GM21737 (cell line): ENCODE data around the gene HACD2.

Source experiments
- ATAC-seq: cut with Tn5 transposase; IDR thresholded peaks from one replicate; pipeline ENCODE4 v1.9.1; 2021; ENCODE audit warnings: mild to moderate bottlenecking, moderate library complexity; ENCODE audit not compliant: unreplicated experiment

Gene HACD2

GRCh38 chr3:123486460-123486859 is 98.4 kb downstream of the HACD2 start:
- no peak for ATAC-seq

- no peak for ATAC-seq
Measured at GRCh38 chr3:123485551-123485950, 99.3 kb downstream of the HACD2 start.

GRCh38 chr3:123483146-123483545 is 101.7 kb downstream of the HACD2 start:
- ATAC-seq: no peak

- no peak for ATAC-seq
Measured at GRCh38 chr3:123481722-123482457, 103.0 kb downstream of the HACD2 start.

- no peak for ATAC-seq
Measured at GRCh38 chr3:123481071-123481470, 103.8 kb downstream of the HACD2 start.

- no peak for ATAC-seq
Measured at GRCh38 chr3:123480428-123480827, 104.4 kb downstream of the HACD2 start.

- no peak for ATAC-seq
Measured at GRCh38 chr3:123479891-123480290, 105.0 kb downstream of the HACD2 start.

- ATAC-seq: no peak
Measured at GRCh38 chr3:123478314-123478713, 106.5 kb downstream of the HACD2 start.

GRCh38 chr3:123476967-123477750 is 107.7 kb downstream of the HACD2 start:
- ATAC-seq: no peak

- ATAC-seq: no peak
Measured at GRCh38 chr3:123475786-123476185, 109.1 kb downstream of the HACD2 start.

- ATAC-seq: no peak
Measured at GRCh38 chr3:123471106-123471505, 113.7 kb downstream of the HACD2 start.

- no peak for ATAC-seq
Measured at GRCh38 chr3:123469323-123469995, 115.4 kb downstream of the HACD2 start.

GRCh38 chr3:123467046-123467445 is 117.8 kb downstream of the HACD2 start:
- ATAC-seq: no peak

- no peak for ATAC-seq
Measured at GRCh38 chr3:123464211-123464610, 120.6 kb downstream of the HACD2 start.

GRCh38 chr3:123459862-123460261 is 125.0 kb downstream of the HACD2 start:
- no peak for ATAC-seq

GRCh38 chr3:123458255-123458654 is 126.6 kb downstream of the HACD2 start:
- ATAC-seq: no peak

GRCh38 chr3:123457841-123458240 is 127.0 kb downstream of the HACD2 start:
- no peak for ATAC-seq

- ATAC-seq: no peak
Measured at GRCh38 chr3:123453675-123454074, 131.2 kb downstream of the HACD2 start.

- no peak for ATAC-seq
Measured at GRCh38 chr3:123451186-123451585, 133.7 kb downstream of the HACD2 start.

- ATAC-seq: no peak
Measured at GRCh38 chr3:123449997-123450604, 134.8 kb downstream of the HACD2 start.
